ENCODE results near the gene XYLB. TPM values are rescaled to one million over a fixed set of nuclear protein-coding genes. Genes with fewer than 3 reads are reported as not detected.

The XYLB gene
- total RNA-seq, 1 donor from 2014 or later, result 2.4 TPM

- no peak for ATAC-seq
Observed at GRCh38 chr3:38364721-38365400, 18.3 kb downstream of the XYLB start.

GRCh38 chr3:38365469-38366062 is 19.0 kb downstream of the XYLB start:
- ATAC-seq, result no peak

- ATAC-seq, result no peak
Observed at GRCh38 chr3:38366082-38366481, 19.5 kb downstream of the XYLB start.

- no peak for ATAC-seq
Observed at GRCh38 chr3:38367779-38368178, 21.2 kb downstream of the XYLB start.

- no peak for ATAC-seq
Observed at GRCh38 chr3:38368238-38368637, 21.7 kb downstream of the XYLB start.

GRCh38 chr3:38369186-38369585 is 22.6 kb downstream of the XYLB start:
- no peak for ATAC-seq

GRCh38 chr3:38370149-38370548 is 23.6 kb downstream of the XYLB start:
- ATAC-seq, result no peak

GRCh38 chr3:38370861-38371260 is 24.3 kb downstream of the XYLB start:
- no peak for ATAC-seq

GRCh38 chr3:38371541-38372213 is 25.1 kb downstream of the XYLB start:
- ATAC-seq, result peak; percentile 75

- ATAC-seq, result no peak
Observed at GRCh38 chr3:38372214-38372601, 25.6 kb downstream of the XYLB start.

GRCh38 chr3:38374221-38374620 is 27.6 kb downstream of the XYLB start:
- ATAC-seq, result no peak

GRCh38 chr3:38375072-38375471 is 28.5 kb downstream of the XYLB start:
- no peak for ATAC-seq

- ATAC-seq, result no peak
Observed at GRCh38 chr3:38375488-38376097, 29.0 kb downstream of the XYLB start.

GRCh38 chr3:38376098-38376816 is 29.7 kb downstream of the XYLB start:
- peak; percentile 87 for ATAC-seq

- no peak for ATAC-seq
Observed at GRCh38 chr3:38379201-38379770, 32.7 kb downstream of the XYLB start.

- peak; percentile 76 for ATAC-seq
Observed at GRCh38 chr3:38382506-38383080, 36.0 kb downstream of the XYLB start.

- ATAC-seq, result no peak
Observed at GRCh38 chr3:38383156-38383875, 36.7 kb downstream of the XYLB start.

- ATAC-seq, result no peak
Observed at GRCh38 chr3:38386992-38387750, 40.6 kb downstream of the XYLB start.

- no peak for ATAC-seq
Observed at GRCh38 chr3:38387862-38388261, 41.3 kb downstream of the XYLB start.

- no peak for ATAC-seq
Observed at GRCh38 chr3:38392604-38393163, 46.1 kb downstream of the XYLB start.
